Omental fat pad (tissue), 4 donors: ENCODE results near the gene PRKCA. TPM values are rescaled to one million over a fixed set of nuclear protein-coding genes. Genes with fewer than 3 reads are reported as not detected.

Source experiments
- ATAC-seq: fragments of 150-250 bp; one replicate; pipeline ENCODE4 v1.9.1; 2016; ENCODE audit warnings: mild to moderate bottlenecking, moderate library complexity; ENCODE audit not compliant: low FRiP score
- DNase-seq: peaks from one replicate; pipeline ENCODE4 v3.0.0-alpha.2; 2019; ENCODE audit warnings: low spot score
- total RNA-seq, 4 donors: library from RNA; depleted of rRNA; stranded (reverse); fragments of >200 nt; gene quantifications; one replicate each; pipeline ENCODE4 v1.1.0, GENCODE V29; 2016
- TF ChIP-seq, protein P1 (sequence below), 3 donors: fragments of 450-650 bp; IDR thresholded peaks; one replicate each; pipeline ENCODE4 v1.5.1; 2016 to 2017; ENCODE audit warnings: antibody characterized with exemption in 3 of 3, mild to moderate bottlenecking in 3 of 3, moderate library complexity in 2 of 3

Gene PRKCA
- total RNA-seq, 4 donors from 2014 or later, result 6.7 to 14.3 (median 10.3) TPM

DNA sequence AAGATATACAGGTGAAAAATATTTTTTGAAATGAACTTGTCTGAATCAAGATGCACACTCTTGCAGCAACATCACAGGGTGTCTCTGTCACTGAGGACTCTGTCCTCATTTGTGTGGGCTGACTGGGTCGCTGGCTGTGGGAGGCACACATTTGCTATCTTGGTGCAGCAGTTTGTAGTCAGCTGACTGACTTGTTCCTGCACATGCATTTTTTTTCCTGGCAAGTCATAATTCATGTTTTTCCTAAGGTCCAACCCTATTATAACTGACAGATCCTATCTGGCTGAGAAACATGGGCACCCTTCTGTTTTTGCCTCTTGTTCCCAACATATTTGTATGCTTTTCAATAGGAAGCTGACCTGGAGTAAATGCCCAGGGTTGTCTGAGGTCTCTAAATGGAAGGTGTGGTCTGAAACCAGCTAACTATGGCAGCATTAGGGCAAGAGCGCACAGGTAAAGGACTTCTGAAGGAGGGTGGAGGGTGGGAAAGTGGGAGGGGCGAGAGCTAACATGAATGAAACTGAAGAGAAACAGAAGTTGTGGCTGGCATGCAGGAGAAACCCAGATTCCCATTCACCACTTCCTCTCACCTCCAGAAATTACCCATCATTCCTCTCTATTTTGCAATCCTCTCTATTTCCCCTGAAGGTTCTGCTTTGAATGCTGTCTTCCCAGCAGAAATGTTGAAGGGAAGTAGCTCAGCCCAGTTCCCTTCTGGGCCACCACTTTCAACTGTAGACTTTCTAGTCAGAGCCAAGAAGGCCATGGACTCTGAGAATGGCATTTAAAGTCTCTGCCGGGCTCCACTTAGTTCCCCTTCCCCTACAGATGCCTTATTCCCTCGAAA lies 166.1 kb downstream of the PRKCA start:
- DNase-seq (no peak), ATAC-seq (peak; percentile 31)
- TF ChIP-seq, protein P1, sequence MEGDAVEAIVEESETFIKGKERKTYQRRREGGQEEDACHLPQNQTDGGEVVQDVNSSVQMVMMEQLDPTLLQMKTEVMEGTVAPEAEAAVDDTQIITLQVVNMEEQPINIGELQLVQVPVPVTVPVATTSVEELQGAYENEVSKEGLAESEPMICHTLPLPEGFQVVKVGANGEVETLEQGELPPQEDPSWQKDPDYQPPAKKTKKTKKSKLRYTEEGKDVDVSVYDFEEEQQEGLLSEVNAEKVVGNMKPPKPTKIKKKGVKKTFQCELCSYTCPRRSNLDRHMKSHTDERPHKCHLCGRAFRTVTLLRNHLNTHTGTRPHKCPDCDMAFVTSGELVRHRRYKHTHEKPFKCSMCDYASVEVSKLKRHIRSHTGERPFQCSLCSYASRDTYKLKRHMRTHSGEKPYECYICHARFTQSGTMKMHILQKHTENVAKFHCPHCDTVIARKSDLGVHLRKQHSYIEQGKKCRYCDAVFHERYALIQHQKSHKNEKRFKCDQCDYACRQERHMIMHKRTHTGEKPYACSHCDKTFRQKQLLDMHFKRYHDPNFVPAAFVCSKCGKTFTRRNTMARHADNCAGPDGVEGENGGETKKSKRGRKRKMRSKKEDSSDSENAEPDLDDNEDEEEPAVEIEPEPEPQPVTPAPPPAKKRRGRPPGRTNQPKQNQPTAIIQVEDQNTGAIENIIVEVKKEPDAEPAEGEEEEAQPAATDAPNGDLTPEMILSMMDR (IDR thresholded peaks at IDR 0.05), result no peak

DNA sequence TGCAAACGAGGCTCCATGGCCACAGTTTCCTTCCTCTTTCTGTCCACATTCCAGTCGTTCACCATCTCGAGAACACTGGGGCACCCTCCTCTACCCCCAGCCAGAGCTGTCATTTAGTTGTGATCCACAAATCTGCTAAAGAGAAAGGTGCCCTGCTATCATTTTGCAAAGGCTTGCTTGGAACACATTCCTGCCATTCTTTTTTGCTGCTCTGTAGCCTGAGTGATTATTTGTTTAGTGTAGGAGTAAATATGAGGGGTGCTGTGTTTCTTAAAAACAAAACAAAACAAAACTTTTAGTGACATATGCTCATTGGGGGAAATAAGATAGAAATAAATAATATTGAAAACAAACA lies 166.7 kb downstream of the PRKCA start:
- ATAC-seq, result no peak
- TF ChIP-seq, protein P1 (IDR thresholded peaks at IDR 0.05), result no peak
- DNase-seq, result no peak

DNA sequence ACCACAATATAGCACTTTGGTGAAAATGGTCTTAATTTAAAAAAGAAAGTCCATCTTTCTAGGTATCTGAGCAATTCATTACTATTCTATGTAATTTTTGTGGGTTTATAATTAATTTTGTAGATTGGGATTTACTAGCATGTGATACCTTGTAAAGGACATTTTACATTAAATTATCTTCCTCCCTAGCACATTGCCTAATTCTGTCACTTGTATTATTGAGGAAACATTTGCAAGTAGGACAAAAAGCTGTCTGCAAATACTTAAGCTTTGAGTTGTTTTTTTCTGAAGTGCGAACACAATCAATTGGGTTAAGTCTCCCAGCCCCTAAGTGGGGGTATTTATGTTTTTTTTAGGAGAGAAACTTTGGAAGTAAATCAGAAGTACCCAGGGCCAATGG lies 167.0 kb downstream of the PRKCA start:
- ATAC-seq, result no peak
- TF ChIP-seq, protein P1 (IDR thresholded peaks at IDR 0.05), result no peak
- DNase-seq, result no peak

DNA sequence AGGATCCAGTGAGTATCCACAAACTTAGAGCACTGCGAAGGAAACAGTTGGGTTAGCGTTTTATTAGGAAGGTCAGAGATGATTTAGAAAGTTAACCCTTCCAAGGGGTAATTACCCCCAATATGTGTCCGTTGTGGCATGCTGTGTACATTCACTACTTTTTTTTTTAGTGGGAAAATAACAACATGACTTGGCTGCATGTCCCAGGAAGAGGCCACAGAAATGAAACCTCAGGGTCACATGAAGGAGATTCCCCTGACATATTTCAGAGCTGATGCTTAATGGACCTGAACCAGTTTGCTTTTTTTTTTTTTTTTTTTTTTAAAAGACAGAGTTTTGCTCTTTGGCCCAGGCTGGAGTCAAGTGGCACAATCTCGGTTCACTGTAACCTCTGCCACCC lies 167.5 kb downstream of the PRKCA start:
- ATAC-seq (no peak), DNase-seq (no peak)
- TF ChIP-seq, protein P1 (IDR thresholded peaks at IDR 0.05), result no peak

DNA sequence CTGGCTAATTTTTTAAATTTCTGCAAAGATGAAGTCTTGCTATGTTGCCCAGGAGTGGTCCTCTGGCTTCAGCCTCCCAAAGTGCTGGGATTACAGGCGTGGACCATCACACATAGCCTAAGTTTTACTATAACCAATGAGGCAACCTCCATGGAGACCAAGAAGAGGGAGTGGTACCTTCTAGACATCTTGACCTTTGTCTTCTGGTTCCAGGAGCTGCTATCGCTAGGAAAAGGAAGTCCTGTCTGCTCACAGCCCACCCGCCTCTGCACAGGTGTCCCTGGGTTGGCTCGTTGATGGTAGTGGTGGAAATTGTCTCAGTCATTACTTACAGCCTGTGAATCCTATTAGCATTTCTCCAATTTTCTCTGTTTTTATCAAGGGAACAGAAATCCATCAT lies 169.7 kb downstream of the PRKCA start:
- no peak for ATAC-seq
- DNase-seq, result no peak
- TF ChIP-seq, protein P1 (IDR thresholded peaks at IDR 0.05), result no peak

DNA sequence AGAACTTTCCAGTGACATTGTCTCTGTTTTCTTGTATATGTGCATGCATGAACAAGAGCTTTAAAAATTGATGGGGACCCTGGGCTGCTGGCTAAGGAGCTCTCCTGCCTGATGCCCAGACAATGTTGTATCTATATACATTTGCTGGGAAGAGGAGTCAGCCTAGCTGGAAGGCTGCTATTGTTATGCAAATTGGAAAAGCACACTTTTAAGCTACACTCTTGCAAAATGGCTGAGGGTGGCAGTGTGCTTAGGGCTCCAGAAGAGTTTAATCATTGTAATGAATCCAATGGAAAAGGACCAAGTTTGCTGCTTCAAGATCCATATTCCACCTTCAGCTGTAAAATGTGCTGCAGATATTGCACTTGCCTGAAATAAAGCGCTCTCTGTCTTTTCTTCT lies 171.8 kb downstream of the PRKCA start:
- TF ChIP-seq, protein P1 (IDR thresholded peaks at IDR 0.05), result no peak
- DNase-seq (no peak), ATAC-seq (no peak)
